Erythroblast (primary cell): ENCODE results near the gene KLC4.

ENCODE experiments used
- GATA1 ChIP-seq: IDR thresholded peaks from 2 replicates; pipeline ENCODE4 v1.6.1; 2011; ENCODE audit warnings: low read depth, mild to moderate bottlenecking, control low read depth, low read length, moderate library complexity
- POLR2A ChIP-seq: IDR thresholded peaks from 2 replicates; pipeline ENCODE4 v1.6.1; 2011; ENCODE audit warnings: mild to moderate bottlenecking, low read length

DNA sequence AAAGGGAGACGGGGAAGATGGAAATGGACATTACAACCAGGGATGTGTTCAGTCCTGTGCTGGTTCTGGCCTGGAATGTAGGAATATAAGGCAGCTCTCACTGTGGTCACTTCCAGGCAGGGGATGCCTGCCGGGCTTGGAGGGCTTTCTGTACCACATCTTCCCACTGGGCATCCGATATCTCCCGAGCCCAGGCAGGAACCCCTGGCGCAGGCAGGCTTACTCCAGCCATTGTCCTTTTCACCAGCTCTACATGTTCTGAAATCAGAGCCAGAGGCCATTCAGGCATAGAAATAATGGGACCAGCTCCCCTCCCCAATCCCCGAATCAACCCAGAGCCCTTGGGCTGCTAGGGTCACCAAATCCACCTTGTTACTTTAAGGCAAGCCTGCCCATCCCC, 47.1 kb upstream of the KLC4 start:
- TF ChIP-seq POLR2A (no peak), GATA1 (no peak)
